ENCODE data around the gene CRTAP. TPM values are rescaled to one million over a fixed set of nuclear protein-coding genes. Genes with fewer than 3 reads are reported as not detected.
"Not testable (repeated sequence)": the region's sequence is repeated elsewhere in the genome, so short reads cannot be mapped to it uniquely, and the experiment has no call there.

The CRTAP gene
- total RNA-seq, 6 donors from 2014 or later = 75.4 to 235 (median 119) TPM

- 83 to 98% methylated on average over 1 of the region's 1 CpG for WGBS, 2 donors
- Histone ChIP-seq H3K9me3 (no peaks in the 10 kb centered on the region), H3K27ac (no peak overlapping the region), H3K4me3 (no peak overlapping the region), H3K36me3 (no peaks in the 10 kb centered on the region), H3K4me1 (no peaks in the 10 kb centered on the region), H3K27me3 (no peaks in the 10 kb centered on the region)
- ATAC-seq (ENCODE audit: low FRiP score in 2 of 2) (no peak), DNase-seq (no peak)
- TF ChIP-seq EP300 (IDR thresholded peaks at IDR 0.05) (no peak), CTCF (IDR thresholded peaks at IDR 0.05) (no peak), POLR2AphosphoS5 (IDR thresholded peaks at IDR 0.05) (no peak), POLR2A (IDR thresholded peaks at IDR 0.05) (no peak)
These were observed 65.3 kb downstream of the CRTAP start for GRCh38 chr3:33179132-33179531.

GRCh38 chr3:33181229-33181628, 67.4 kb downstream of the CRTAP start:
- 74 to 83% methylated on average over 5 of the region's 5 CpGs for WGBS, 2 donors
- H3K4me1 ChIP-seq = no peaks in the 10 kb centered on the region
- no peak overlapping the region for H3K27ac ChIP-seq
- ATAC-seq (ENCODE audit: low FRiP score in 2 of 2) (no peak), DNase-seq (no peak)
- no peaks in the 10 kb centered on the region for H3K27me3 ChIP-seq
- no peaks in the 10 kb centered on the region for H3K9me3 ChIP-seq
- H3K36me3 ChIP-seq = no peaks in the 10 kb centered on the region
- H3K4me3 ChIP-seq = no peak overlapping the region
- TF ChIP-seq POLR2AphosphoS5 (IDR thresholded peaks at IDR 0.05) = no peak
- TF ChIP-seq EP300 (IDR thresholded peaks at IDR 0.05) = no peak
- no peak for TF ChIP-seq POLR2A (IDR thresholded peaks at IDR 0.05)
- no peak for TF ChIP-seq CTCF (IDR thresholded peaks at IDR 0.05)

GRCh38 chr3:33181641-33182040, 67.8 kb downstream of the CRTAP start:
- ATAC-seq (ENCODE audit: low FRiP score in 2 of 2) = not testable (repeated sequence)

GRCh38 chr3:33184863-33185262, 71.0 kb downstream of the CRTAP start:
- Histone ChIP-seq H3K27ac (no peak overlapping the region), H3K9me3 (no peaks in the 10 kb centered on the region), H3K36me3 (no peaks in the 10 kb centered on the region), H3K27me3 (no peaks in the 10 kb centered on the region), H3K4me3 (no peak overlapping the region), H3K4me1 (no peaks in the 10 kb centered on the region)
- ATAC-seq (ENCODE audit: low FRiP score in 2 of 2) (no peak), DNase-seq (no peak)
- WGBS, 2 donors = 79 to 86% methylated on average over 2 of the region's 2 CpGs
- TF ChIP-seq POLR2AphosphoS5 (IDR thresholded peaks at IDR 0.05) (no peak), EP300 (IDR thresholded peaks at IDR 0.05) (no peak), POLR2A (IDR thresholded peaks at IDR 0.05) (no peak), CTCF (IDR thresholded peaks at IDR 0.05) (no peak)

More at GRCh38 chr3:33181641-33182040, 67.8 kb downstream of the CRTAP start:
- WGBS, 2 donors = 94 to 96% methylated on average over 1 of the region's 1 CpG
- H3K36me3 ChIP-seq, H3K27me3 ChIP-seq, H3K4me1 ChIP-seq, H3K27ac ChIP-seq, DNase-seq, H3K9me3 ChIP-seq, H3K4me3 ChIP-seq: not testable (repeated sequence)

GRCh38 chr3:33186524-33187367, 72.9 kb downstream of the CRTAP start:
- H3K27me3 ChIP-seq = no peaks in the 10 kb centered on the region
- no peak overlapping the region for H3K4me3 ChIP-seq
- no peaks in the 10 kb centered on the region for H3K4me1 ChIP-seq
- no peak for DNase-seq
- H3K36me3 ChIP-seq = no peaks in the 10 kb centered on the region
- no peak for ATAC-seq (ENCODE audit: low FRiP score in 2 of 2)
- no peaks in the 10 kb centered on the region for H3K9me3 ChIP-seq
- WGBS, 2 donors = 90 to 91% methylated on average over 13 of the region's 13 CpGs
- TF ChIP-seq POLR2A (IDR thresholded peaks at IDR 0.05) (no peak), CTCF (IDR thresholded peaks at IDR 0.05) (no peak), POLR2AphosphoS5 (IDR thresholded peaks at IDR 0.05) (no peak), EP300 (IDR thresholded peaks at IDR 0.05) (no peak)
- no peak overlapping the region for H3K27ac ChIP-seq
